Erythroblast (primary cell): ENCODE measurements around the gene CELA3A.
"Not testable (repeated sequence)": the region's sequence is repeated elsewhere in the genome, so short reads cannot be mapped to it uniquely, and the experiment has no call there.

ENCODE experiments used
- DNase-seq, 2 experiments: peaks; one replicate each; lab custom pipeline; 2025; lab: John Stamatoyannopoulos, UW

The CELA3A gene

GRCh38 chr1:21980515-21981220 lies 20.8 kb upstream of the CELA3A start:
- DNase-seq: peak in 1 of 2 experiments; percentile 69

GRCh38 chr1:21981253-21981652 lies 20.2 kb upstream of the CELA3A start:
- not testable (repeated sequence) for DNase-seq

GRCh38 chr1:21982122-21982521 lies 19.3 kb upstream of the CELA3A start:
- not testable (repeated sequence) for DNase-seq

- not testable (repeated sequence) for DNase-seq
Observed at GRCh38 chr1:21983539-21983938, 17.9 kb upstream of the CELA3A start.

- DNase-seq: not testable (repeated sequence)
Observed at GRCh38 chr1:21985893-21986292, 15.6 kb upstream of the CELA3A start.

- not testable (repeated sequence) for DNase-seq
Observed at GRCh38 chr1:21986386-21986785, 15.1 kb upstream of the CELA3A start.

GRCh38 chr1:21989672-21990393 lies 11.6 kb upstream of the CELA3A start:
- DNase-seq: not testable (repeated sequence)

GRCh38 chr1:21992186-21992585 lies 9.3 kb upstream of the CELA3A start:
- not testable (repeated sequence) for DNase-seq

GRCh38 chr1:21994716-21995115 lies 6.7 kb upstream of the CELA3A start:
- not testable (repeated sequence) for DNase-seq

- DNase-seq: not testable (repeated sequence)
Observed at GRCh38 chr1:21996663-21996970, 4.8 kb upstream of the CELA3A start.

- DNase-seq: not testable (repeated sequence)
Observed at GRCh38 chr1:21997891-21998623, 3.4 kb upstream of the CELA3A start.

GRCh38 chr1:21998624-21999294 lies 2.7 kb upstream of the CELA3A start:
- DNase-seq: not testable (repeated sequence)

GRCh38 chr1:21999645-22000044 lies 1.8 kb upstream of the CELA3A start:
- DNase-seq: not testable (repeated sequence)

GRCh38 chr1:22002461-22002860 lies 1.0 kb downstream of the CELA3A start:
- DNase-seq: not testable (repeated sequence)

GRCh38 chr1:22002875-22003274 lies 1.4 kb downstream of the CELA3A start:
- DNase-seq: not testable (repeated sequence)

- not testable (repeated sequence) for DNase-seq
Observed at GRCh38 chr1:22003959-22004358, 2.5 kb downstream of the CELA3A start.

- peak in 1 of 2 experiments; percentile 79 for DNase-seq
Observed at GRCh38 chr1:22005261-22006149, 4.0 kb downstream of the CELA3A start.

- DNase-seq: not testable (repeated sequence)
Observed at GRCh38 chr1:22006736-22007135, 5.3 kb downstream of the CELA3A start.

- not testable (repeated sequence) for DNase-seq
Observed at GRCh38 chr1:22007262-22007661, 5.8 kb downstream of the CELA3A start.

- not testable (repeated sequence) for DNase-seq
Observed at GRCh38 chr1:22009566-22009965, 8.1 kb downstream of the CELA3A start.

- DNase-seq: not testable (repeated sequence)
Observed at GRCh38 chr1:22012752-22013151, 11.3 kb downstream of the CELA3A start.
